Upper lobe of left lung (tissue), 6 donors: ENCODE data around the gene DENND2D. TPM values are rescaled to one million over a fixed set of nuclear protein-coding genes. Genes with fewer than 3 reads are reported as not detected.
A peak's percentile ranks its signal among the peaks of the same experiment; 100 is the strongest.

Source experiments
- ATAC-seq, 2 donors: fragments of 200-7000 bp; cut with Tn5 transposase; one replicate each; pipeline ENCODE4 v1.9.1; 2022; ENCODE audit warnings: mild to moderate bottlenecking in 2 of 2, moderate library complexity in 2 of 2; ENCODE audit not compliant: low FRiP score in 2 of 2
- DNase-seq, 2 donors: peaks; one replicate each; pipeline ENCODE4 v3.0.0-alpha.2; 2019 to 2020
- H3K27ac ChIP-seq, 4 donors: fragments of 200-600 bp; sonication (generic); one replicate each; pipeline ENCODE4 v1.5.1; 2016 to 2019
- H3K27me3 ChIP-seq, 4 donors: fragments of 200-600 bp; sonication (generic); one replicate each; pipeline ENCODE4 v1.5.1; 2017 to 2019
- H3K36me3 ChIP-seq, 4 donors: fragments of 200-600 bp; sonication (generic); one replicate each; pipeline ENCODE4 v1.5.1; 2016 to 2019
- H3K4me1 ChIP-seq, 4 donors: fragments of 200-600 bp; sonication (generic); one replicate each; pipeline ENCODE4 v1.5.1; 2018 to 2019
- H3K4me3 ChIP-seq, 4 donors: fragments of 200-600 bp; sonication (generic); one replicate each; pipeline ENCODE4 v1.5.1; 2017 to 2019; ENCODE audit warnings: mild to moderate bottlenecking in 2 of 4, moderate library complexity in 1 of 4
- H3K9me3 ChIP-seq, 4 donors: fragments of 200-600 bp; sonication (generic); one replicate each; pipeline ENCODE4 v1.5.1; 2018 to 2019
- EP300 ChIP-seq, 4 donors: sonication (generic); formaldehyde crosslinking; IDR thresholded peaks; one replicate each; pipeline ENCODE4 v1.5.1; 2017; ENCODE audit warnings: antibody characterized with exemption in 4 of 4, control low read depth in 2 of 4
- POLR2A ChIP-seq, 4 donors: fragments of 450-650 bp; IDR thresholded peaks; one replicate each; pipeline ENCODE4 v1.5.1; 2016 to 2017; ENCODE audit warnings: antibody characterized with exemption in 4 of 4, mild to moderate bottlenecking in 2 of 4
- POLR2AphosphoS5 ChIP-seq, 2 donors: sonication (generic); formaldehyde crosslinking; IDR thresholded peaks; one replicate each; pipeline ENCODE4 v1.5.1; 2017; ENCODE audit warnings: antibody characterized with exemption in 2 of 2
- WGBS, 2 donors: methylation state at CpG; one replicate each; pipeline ENCODE4 v1.1.5; 2017 to 2018; 5-methylcytosine and 5-hydroxymethylcytosine counted together
- total RNA-seq, 6 donors: library from RNA; depleted of rRNA in 4 of 6; stranded (reverse); fragments of >200 nt in 4 of 6; gene quantifications; one replicate each; pipeline versions ENCODE4 v1.1.0 to v1.2.1, GENCODE V29; 2016 to 2021
- TF ChIP-seq, protein P1 (sequence below), 6 experiments: fragments of 450-650 bp in 4 of 6; fragments of 200-600 bp in 2 of 6; sonication (generic) in 2 of 6; IDR thresholded peaks; one replicate each; pipeline ENCODE4 v1.5.1; 2016 to 2019; ENCODE audit warnings: antibody characterized with exemption in 6 of 6
- donor health status: DM: no; HTN: no; CAD: no; lungs with moderate emphysema.
- donor health status: DM: no; HTN: yes; CAD: no; lungs with severe emphysema.

DENND2D gene
- 100 to 1,000 TPM in 1 of 6 donors, 10 to 100 TPM in 5; 44.4 to 154 (median 64.8) TPM for total RNA-seq

DNA sequence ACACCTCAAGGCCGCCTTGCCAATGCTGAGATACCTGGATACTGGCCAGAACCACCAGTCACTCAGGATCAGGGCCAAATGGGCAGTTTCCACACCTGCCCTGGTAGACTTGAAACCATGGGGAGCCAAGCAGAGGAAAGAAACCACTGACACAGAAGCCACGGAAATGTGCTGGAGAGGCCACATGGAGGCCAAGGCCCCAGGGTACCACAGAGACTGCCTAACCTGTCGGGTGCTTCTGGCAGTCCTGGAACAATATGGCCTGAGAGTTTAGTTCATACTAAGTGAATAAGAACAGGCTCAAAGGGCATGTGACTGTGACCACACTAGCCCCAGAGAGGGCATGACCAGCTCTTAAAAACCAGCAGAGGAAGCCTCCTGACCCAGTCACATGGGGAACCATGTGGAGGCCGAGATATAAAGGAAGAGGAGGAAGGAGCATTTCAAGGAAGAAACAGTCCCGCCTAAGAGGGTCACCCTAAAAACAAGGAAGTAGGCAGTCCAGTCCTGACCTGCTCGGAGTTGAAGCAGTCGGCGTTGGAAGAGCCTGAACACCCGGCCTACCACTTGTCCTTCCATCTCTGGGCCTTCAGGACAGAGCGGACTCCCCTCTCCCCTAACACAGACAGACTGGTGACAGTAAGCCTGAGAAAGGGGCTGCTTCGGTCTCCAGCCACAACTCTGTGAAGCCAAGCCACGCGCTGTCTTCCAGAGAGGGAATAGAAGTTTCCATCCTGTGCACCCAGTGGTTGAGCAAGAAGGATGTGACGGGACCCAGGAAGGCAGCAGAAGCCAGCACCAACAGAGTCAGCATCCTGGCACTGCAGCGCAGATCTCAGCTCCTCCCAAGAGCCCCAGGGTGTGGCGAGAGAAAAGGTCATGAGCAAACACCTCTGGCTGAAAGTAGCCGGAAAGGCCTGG, at the start of gene DENND2D:
DENND2D (minus strand) TSS at position 766 of the 921 bp plus-strand sequence; CDS start at position 579, 187 bp downstream.
- TF ChIP-seq POLR2A (IDR thresholded peaks at IDR 0.05) (peak in 3 of 4 donors; percentile 30 to 87 (median 52)), POLR2AphosphoS5 (IDR thresholded peaks at IDR 0.05) (peak in 1 of 2 donors; percentile 35), EP300 (IDR thresholded peaks at IDR 0.05) (no peak)
- TF ChIP-seq, protein P1, sequence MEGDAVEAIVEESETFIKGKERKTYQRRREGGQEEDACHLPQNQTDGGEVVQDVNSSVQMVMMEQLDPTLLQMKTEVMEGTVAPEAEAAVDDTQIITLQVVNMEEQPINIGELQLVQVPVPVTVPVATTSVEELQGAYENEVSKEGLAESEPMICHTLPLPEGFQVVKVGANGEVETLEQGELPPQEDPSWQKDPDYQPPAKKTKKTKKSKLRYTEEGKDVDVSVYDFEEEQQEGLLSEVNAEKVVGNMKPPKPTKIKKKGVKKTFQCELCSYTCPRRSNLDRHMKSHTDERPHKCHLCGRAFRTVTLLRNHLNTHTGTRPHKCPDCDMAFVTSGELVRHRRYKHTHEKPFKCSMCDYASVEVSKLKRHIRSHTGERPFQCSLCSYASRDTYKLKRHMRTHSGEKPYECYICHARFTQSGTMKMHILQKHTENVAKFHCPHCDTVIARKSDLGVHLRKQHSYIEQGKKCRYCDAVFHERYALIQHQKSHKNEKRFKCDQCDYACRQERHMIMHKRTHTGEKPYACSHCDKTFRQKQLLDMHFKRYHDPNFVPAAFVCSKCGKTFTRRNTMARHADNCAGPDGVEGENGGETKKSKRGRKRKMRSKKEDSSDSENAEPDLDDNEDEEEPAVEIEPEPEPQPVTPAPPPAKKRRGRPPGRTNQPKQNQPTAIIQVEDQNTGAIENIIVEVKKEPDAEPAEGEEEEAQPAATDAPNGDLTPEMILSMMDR (IDR thresholded peaks at IDR 0.05), result no peak
- Histone ChIP-seq H3K9me3 (no peaks in the 10 kb centered on the region), H3K36me3 (peaks cover 0 to 27% (median 12%) of the 10 kb centered on the region in 4 donors), H3K4me3 (peak within 1 kb of the TSS in 3 of 4 donors; percentile 27 to 46 (median 43)), H3K27ac (peak within 1 kb of the TSS; percentile 59 to 93 (median 86)), H3K27me3 (no peaks in the 10 kb centered on the region), H3K4me1 (peaks cover 38 to 83% (median 65%) of the 10 kb centered on the region in 4 donors)
- DNase-seq (peak in 1 of 2 donors; percentile 91), ATAC-seq (peak; percentile 47 to 52)
- WGBS, 2 donors, result 56 to 58% methylated on average over 13 to 17 of the region's 17 CpGs

- Histone ChIP-seq H3K4me3 (no peak overlapping the region), H3K4me1 (no peaks in the 10 kb centered on the region), H3K9me3 (no peaks in the 10 kb centered on the region), H3K36me3 (no peaks in the 10 kb centered on the region), H3K27me3 (no peaks in the 10 kb centered on the region), H3K27ac (no peak overlapping the region)
- 59 to 64% methylated on average over 4 of the region's 4 CpGs for WGBS, 2 donors
- DNase-seq (no peak), ATAC-seq (no peak)
- TF ChIP-seq POLR2AphosphoS5 (IDR thresholded peaks at IDR 0.05), result no peak
- TF ChIP-seq POLR2A (IDR thresholded peaks at IDR 0.05), result no peak
- TF ChIP-seq EP300 (IDR thresholded peaks at IDR 0.05), result no peak
- TF ChIP-seq, protein P1 (IDR thresholded peaks at IDR 0.05), result no peak
Observed at GRCh38 chr1:111249960-111250359, 49.5 kb upstream of the DENND2D start.

- Histone ChIP-seq H3K4me1 (no peaks in the 10 kb centered on the region), H3K9me3 (no peaks in the 10 kb centered on the region), H3K36me3 (no peaks in the 10 kb centered on the region), H3K27ac (no peak overlapping the region), H3K27me3 (no peaks in the 10 kb centered on the region), H3K4me3 (no peak overlapping the region)
- ATAC-seq, result no peak
- TF ChIP-seq POLR2A (IDR thresholded peaks at IDR 0.05) (no peak), EP300 (IDR thresholded peaks at IDR 0.05) (no peak), POLR2AphosphoS5 (IDR thresholded peaks at IDR 0.05) (no peak)
- TF ChIP-seq, protein P1 (IDR thresholded peaks at IDR 0.05), result no peak
- 86 to 91% methylated on average over 5 of the region's 5 CpGs for WGBS, 2 donors
- DNase-seq, result no peak
Observed at GRCh38 chr1:111247125-111247838, 46.8 kb upstream of the DENND2D start.

DNA sequence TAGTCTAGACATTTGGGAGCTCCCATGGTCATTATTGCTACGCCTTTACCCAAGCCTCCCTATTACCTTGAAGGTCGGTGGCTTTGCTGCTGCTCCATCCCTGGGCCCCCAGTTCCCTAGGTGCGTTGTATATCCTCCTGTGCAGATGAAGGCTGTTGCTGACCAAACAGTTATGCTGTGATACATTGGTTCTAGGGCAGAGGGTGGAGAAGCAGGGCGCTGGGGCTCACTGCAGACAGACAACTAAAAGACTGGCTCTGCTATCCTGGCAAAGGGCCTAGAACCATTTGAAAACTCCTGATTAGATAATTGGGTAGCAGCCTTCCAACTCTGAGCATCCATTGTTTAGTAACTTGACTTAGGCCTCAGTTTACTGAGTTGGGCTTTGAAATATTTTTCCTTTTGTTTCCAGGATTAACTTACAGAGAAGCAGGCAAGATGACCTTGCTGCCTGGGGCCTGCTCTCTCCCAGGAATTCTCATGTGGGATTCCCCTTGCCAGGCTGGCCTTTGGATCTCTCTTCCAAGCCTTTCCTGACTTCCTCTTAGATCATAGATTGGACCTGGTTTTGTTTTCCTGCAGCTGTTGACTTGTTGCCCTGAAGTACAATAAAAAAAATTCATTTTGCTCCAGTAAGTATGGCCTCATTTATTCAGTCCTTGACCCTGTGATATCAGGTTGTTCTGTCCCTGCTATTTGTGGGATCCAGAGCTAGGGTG, 42.5 kb upstream of the DENND2D start:
- H3K9me3 ChIP-seq, result no peaks in the 10 kb centered on the region
- no peaks in the 10 kb centered on the region for H3K4me1 ChIP-seq
- WGBS, 2 donors, result 67 to 72% methylated on average over 4 of the region's 4 CpGs
- peak in 1 of 2 donors; percentile 40 for ATAC-seq
- TF ChIP-seq, protein P1 (IDR thresholded peaks at IDR 0.05), result no peak
- TF ChIP-seq POLR2AphosphoS5 (IDR thresholded peaks at IDR 0.05), result no peak
- no peak for TF ChIP-seq POLR2A (IDR thresholded peaks at IDR 0.05)
- TF ChIP-seq EP300 (IDR thresholded peaks at IDR 0.05), result no peak
- DNase-seq, result no peak
- H3K27ac ChIP-seq, result no peak overlapping the region
- H3K27me3 ChIP-seq, result no peaks in the 10 kb centered on the region
- no peaks in the 10 kb centered on the region for H3K36me3 ChIP-seq
- no peak overlapping the region for H3K4me3 ChIP-seq
